GM23338 (cell line): ENCODE data around the gene PTPRR. TPM values are rescaled to one million over a fixed set of nuclear protein-coding genes. Genes with fewer than 3 reads are reported as not detected.

ENCODE experiments used
- ATAC-seq: fragments of 200-7000 bp; cut with Tn5 transposase; 3 replicates; pipeline ENCODE4 v1.9.1; 2020
- DNase-seq: peaks from one replicate; pipeline ENCODE4 v3.0.0-alpha.2; 2015; ENCODE audit warnings: low spot score
- H2AFZ ChIP-seq: fragments of 200-600 bp; sonication (generic); 2 replicates; pipeline ENCODE4 v1.8.0; 2016; ENCODE audit warnings: antibody characterized with exemption, mild to moderate bottlenecking, moderate library complexity
- H3F3A ChIP-seq: fragments of 200-600 bp; sonication (generic); replicated peaks from 2 replicates; pipeline ENCODE4 v1.8.0; 2017; ENCODE audit warnings: antibody characterized with exemption, mixed run types, low read depth
- H3K27ac ChIP-seq: fragments of 200-600 bp; sonication (generic); 2 replicates; pipeline ENCODE4 v1.6.1; 2016; ENCODE audit warnings: low read depth
- H3K27me3 ChIP-seq: fragments of 200-600 bp; sonication (generic); 2 replicates; pipeline ENCODE4 v1.8.0; 2016; ENCODE audit warnings: mild to moderate bottlenecking, mixed run types, moderate library complexity; ENCODE audit not compliant: insufficient read depth
- H3K36me3 ChIP-seq: fragments of 200-600 bp; sonication (generic); 2 replicates; pipeline ENCODE4 v1.8.0; 2016; ENCODE audit warnings: mild to moderate bottlenecking; ENCODE audit not compliant: insufficient read depth
- H3K4me1 ChIP-seq: fragments of 200-600 bp; sonication (generic); 2 replicates; pipeline ENCODE4 v1.8.0; 2016; ENCODE audit warnings: mild to moderate bottlenecking, moderate library complexity; ENCODE audit not compliant: insufficient read depth
- H3K4me2 ChIP-seq: fragments of 200-600 bp; sonication (generic); 2 replicates; pipeline ENCODE4 v1.7.1; 2017; ENCODE audit warnings: mixed run types
- H3K4me3 ChIP-seq: fragments of 200-600 bp; sonication (generic); 2 replicates; pipeline ENCODE4 v1.6.1; 2016; ENCODE audit warnings: mixed run types
- H3K79me2 ChIP-seq: fragments of 200-600 bp; sonication (generic); replicated peaks from 2 replicates; pipeline ENCODE4 v1.8.0; 2017; ENCODE audit warnings: mild to moderate bottlenecking; ENCODE audit not compliant: insufficient read depth
- H3K9me2 ChIP-seq: fragments of 200-600 bp; sonication (generic); 2 replicates; pipeline ENCODE4 v1.8.0; 2017; ENCODE audit not compliant: insufficient read depth
- H4K20me1 ChIP-seq: fragments of 200-600 bp; sonication (generic); replicated peaks from 2 replicates; pipeline ENCODE4 v1.8.0; 2017; ENCODE audit warnings: mild to moderate bottlenecking; ENCODE audit not compliant: insufficient read depth
- H3K27ac Mint-ChIP-seq: 2 replicates; pipeline ENCODE4 v1.8.0; 2020; ENCODE audit warnings: inconsistent platforms, mild to moderate bottlenecking, moderate library complexity, mixed read lengths
- H3K27me3 Mint-ChIP-seq: 3 replicates; pipeline ENCODE4 v1.8.0; 2022; ENCODE audit warnings: low read depth, mild to moderate bottlenecking, moderate library complexity, mixed read lengths, inconsistent platforms; ENCODE audit not compliant: insufficient read depth, poor library complexity
- H3K36me3 Mint-ChIP-seq: 3 replicates; pipeline ENCODE4 v1.8.0; 2021; ENCODE audit warnings: low read depth, mild to moderate bottlenecking, inconsistent platforms, moderate library complexity, mixed read lengths
- H3K4me1 Mint-ChIP-seq: 3 replicates; pipeline ENCODE4 v1.8.0; 2020; ENCODE audit warnings: mild to moderate bottlenecking, inconsistent platforms, mixed read lengths
- H3K4me3 Mint-ChIP-seq: 3 replicates; pipeline ENCODE4 v1.8.0; 2021; ENCODE audit warnings: moderate library complexity, mild to moderate bottlenecking, inconsistent platforms, mixed read lengths
- H3K9me3 Mint-ChIP-seq: 3 replicates; pipeline ENCODE4 v1.8.0; 2020; ENCODE audit warnings: moderate library complexity, mild to moderate bottlenecking, inconsistent platforms, mixed read lengths
- CREB1 ChIP-seq: fragments of 250-450 bp; sonication (Bioruptor Pico); IDR thresholded peaks from 2 replicates; pipeline ENCODE4 v1.5.0; 2020; ENCODE audit warnings: low read depth, mild to moderate bottlenecking, moderate library complexity
- EZH2 ChIP-seq: fragments of 200-600 bp; sonication (generic); IDR thresholded peaks from one replicate; pipeline ENCODE4 v1.8.0; 2017; ENCODE audit warnings: antibody characterized with exemption, mild to moderate bottlenecking, low read depth; ENCODE audit not compliant: unreplicated experiment
- JUNB ChIP-seq: IDR thresholded peaks from one replicate; pipeline ENCODE4 v1.6.1; 2016; ENCODE audit warnings: antibody characterized with exemption; ENCODE audit not compliant: unreplicated experiment
- NANOG ChIP-seq: IDR thresholded peaks from 2 replicates; pipeline ENCODE4 v1.6.1; 2016; ENCODE audit warnings: antibody characterized with exemption, borderline replicate concordance
- POLR2AphosphoS5 ChIP-seq: IDR thresholded peaks from 2 replicates; pipeline ENCODE4 v1.6.1; 2016; ENCODE audit warnings: antibody characterized with exemption, low read depth
- STAT1 ChIP-seq: IDR thresholded peaks from one replicate; pipeline ENCODE4 v1.6.1; 2016; ENCODE audit warnings: antibody characterized with exemption; ENCODE audit not compliant: unreplicated experiment
- ZNF331 ChIP-seq: fragments of 250-450 bp; sonication (Bioruptor Pico); IDR thresholded peaks from 2 replicates; pipeline ENCODE4 v1.5.0; 2020; ENCODE audit warnings: low read depth, mild to moderate bottlenecking, moderate library complexity
- polyA plus RNA-seq: library from polyadenylated mRNA; unstranded; fragments of >200 nt; fragmentation: Nextera tagmentation; extraction: Ambion mirVana; gene quantifications from 2 replicates; pipeline ENCODE4 v1.2.1, GENCODE V29; 2016
- total RNA-seq: library from RNA; depleted of rRNA; stranded (reverse); fragments of >200 nt; shearing (Covaris generic); gene quantifications from 2 replicates; pipeline ENCODE4 v1.2.3, GENCODE V29; 2014
- TF ChIP-seq, protein P1 (sequence below), 2 experiments: fragments of 200-600 bp in 1 of 2; sonication (generic) in 1 of 2; conservative IDR thresholded peaks; 2 replicates each; pipeline versions ENCODE4 v1.5.1 to v1.6.1; 2016 to 2017; ENCODE audit warnings: antibody characterized with exemption in 2 of 2, low read depth in 2 of 2, mild to moderate bottlenecking in 2 of 2, moderate library complexity in 1 of 2
- TF ChIP-seq, protein P2 (sequence below): IDR thresholded peaks from one replicate; pipeline ENCODE4 v1.6.1; 2018; ENCODE audit warnings: antibody characterized with exemption; ENCODE audit not compliant: unreplicated experiment
- TF ChIP-seq, protein P3 (sequence below): IDR thresholded peaks from 2 replicates; pipeline ENCODE4 v1.6.1; 2016; ENCODE audit warnings: antibody characterized with exemption
- TF ChIP-seq, protein P4 (sequence below): fragments of 250-450 bp; sonication (Bioruptor Pico); IDR thresholded peaks from 2 replicates; pipeline ENCODE4 v1.5.0; 2020; ENCODE audit warnings: mild to moderate bottlenecking, moderate library complexity

The PTPRR gene
- total and polyA plus RNA-seq, 2 experiments from 2014 or later: 0.26 to 0.76 TPM

DNA sequence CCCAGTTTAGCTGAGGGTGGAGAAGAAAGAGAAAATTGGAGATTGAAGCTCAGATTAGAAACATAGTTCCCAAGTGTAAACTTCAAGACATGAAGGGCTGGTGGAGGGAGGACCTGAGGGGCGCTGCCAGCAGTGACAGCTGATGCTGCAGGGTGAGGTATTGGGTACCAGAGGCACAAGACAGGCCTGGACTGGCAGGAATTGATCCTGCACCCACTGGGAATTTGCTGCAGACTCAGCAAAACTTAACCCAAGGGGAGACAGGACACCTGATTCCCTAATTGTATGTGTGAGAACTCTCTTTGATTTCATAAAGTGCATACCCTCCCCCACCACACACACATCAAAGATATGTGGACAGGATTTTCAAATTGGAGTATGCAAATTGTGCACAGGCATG lies 11.6 kb downstream of the PTPRR start:
- TF ChIP-seq, protein P1, sequence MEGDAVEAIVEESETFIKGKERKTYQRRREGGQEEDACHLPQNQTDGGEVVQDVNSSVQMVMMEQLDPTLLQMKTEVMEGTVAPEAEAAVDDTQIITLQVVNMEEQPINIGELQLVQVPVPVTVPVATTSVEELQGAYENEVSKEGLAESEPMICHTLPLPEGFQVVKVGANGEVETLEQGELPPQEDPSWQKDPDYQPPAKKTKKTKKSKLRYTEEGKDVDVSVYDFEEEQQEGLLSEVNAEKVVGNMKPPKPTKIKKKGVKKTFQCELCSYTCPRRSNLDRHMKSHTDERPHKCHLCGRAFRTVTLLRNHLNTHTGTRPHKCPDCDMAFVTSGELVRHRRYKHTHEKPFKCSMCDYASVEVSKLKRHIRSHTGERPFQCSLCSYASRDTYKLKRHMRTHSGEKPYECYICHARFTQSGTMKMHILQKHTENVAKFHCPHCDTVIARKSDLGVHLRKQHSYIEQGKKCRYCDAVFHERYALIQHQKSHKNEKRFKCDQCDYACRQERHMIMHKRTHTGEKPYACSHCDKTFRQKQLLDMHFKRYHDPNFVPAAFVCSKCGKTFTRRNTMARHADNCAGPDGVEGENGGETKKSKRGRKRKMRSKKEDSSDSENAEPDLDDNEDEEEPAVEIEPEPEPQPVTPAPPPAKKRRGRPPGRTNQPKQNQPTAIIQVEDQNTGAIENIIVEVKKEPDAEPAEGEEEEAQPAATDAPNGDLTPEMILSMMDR (conservative IDR thresholded peaks at IDR 0.05; ENCODE audit: low read depth in 2 of 2): no peak
- TF ChIP-seq, protein P2, sequence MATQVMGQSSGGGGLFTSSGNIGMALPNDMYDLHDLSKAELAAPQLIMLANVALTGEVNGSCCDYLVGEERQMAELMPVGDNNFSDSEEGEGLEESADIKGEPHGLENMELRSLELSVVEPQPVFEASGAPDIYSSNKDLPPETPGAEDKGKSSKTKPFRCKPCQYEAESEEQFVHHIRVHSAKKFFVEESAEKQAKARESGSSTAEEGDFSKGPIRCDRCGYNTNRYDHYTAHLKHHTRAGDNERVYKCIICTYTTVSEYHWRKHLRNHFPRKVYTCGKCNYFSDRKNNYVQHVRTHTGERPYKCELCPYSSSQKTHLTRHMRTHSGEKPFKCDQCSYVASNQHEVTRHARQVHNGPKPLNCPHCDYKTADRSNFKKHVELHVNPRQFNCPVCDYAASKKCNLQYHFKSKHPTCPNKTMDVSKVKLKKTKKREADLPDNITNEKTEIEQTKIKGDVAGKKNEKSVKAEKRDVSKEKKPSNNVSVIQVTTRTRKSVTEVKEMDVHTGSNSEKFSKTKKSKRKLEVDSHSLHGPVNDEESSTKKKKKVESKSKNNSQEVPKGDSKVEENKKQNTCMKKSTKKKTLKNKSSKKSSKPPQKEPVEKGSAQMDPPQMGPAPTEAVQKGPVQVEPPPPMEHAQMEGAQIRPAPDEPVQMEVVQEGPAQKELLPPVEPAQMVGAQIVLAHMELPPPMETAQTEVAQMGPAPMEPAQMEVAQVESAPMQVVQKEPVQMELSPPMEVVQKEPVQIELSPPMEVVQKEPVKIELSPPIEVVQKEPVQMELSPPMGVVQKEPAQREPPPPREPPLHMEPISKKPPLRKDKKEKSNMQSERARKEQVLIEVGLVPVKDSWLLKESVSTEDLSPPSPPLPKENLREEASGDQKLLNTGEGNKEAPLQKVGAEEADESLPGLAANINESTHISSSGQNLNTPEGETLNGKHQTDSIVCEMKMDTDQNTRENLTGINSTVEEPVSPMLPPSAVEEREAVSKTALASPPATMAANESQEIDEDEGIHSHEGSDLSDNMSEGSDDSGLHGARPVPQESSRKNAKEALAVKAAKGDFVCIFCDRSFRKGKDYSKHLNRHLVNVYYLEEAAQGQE: no peak
- no peak for TF ChIP-seq JUNB
- TF ChIP-seq EZH2: no peak
- TF ChIP-seq ZNF331 (CRISPR knock-in tag): no peak
- TF ChIP-seq, protein P3, sequence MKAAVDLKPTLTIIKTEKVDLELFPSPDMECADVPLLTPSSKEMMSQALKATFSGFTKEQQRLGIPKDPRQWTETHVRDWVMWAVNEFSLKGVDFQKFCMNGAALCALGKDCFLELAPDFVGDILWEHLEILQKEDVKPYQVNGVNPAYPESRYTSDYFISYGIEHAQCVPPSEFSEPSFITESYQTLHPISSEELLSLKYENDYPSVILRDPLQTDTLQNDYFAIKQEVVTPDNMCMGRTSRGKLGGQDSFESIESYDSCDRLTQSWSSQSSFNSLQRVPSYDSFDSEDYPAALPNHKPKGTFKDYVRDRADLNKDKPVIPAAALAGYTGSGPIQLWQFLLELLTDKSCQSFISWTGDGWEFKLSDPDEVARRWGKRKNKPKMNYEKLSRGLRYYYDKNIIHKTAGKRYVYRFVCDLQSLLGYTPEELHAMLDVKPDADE: no peak
- TF ChIP-seq, protein P4, sequence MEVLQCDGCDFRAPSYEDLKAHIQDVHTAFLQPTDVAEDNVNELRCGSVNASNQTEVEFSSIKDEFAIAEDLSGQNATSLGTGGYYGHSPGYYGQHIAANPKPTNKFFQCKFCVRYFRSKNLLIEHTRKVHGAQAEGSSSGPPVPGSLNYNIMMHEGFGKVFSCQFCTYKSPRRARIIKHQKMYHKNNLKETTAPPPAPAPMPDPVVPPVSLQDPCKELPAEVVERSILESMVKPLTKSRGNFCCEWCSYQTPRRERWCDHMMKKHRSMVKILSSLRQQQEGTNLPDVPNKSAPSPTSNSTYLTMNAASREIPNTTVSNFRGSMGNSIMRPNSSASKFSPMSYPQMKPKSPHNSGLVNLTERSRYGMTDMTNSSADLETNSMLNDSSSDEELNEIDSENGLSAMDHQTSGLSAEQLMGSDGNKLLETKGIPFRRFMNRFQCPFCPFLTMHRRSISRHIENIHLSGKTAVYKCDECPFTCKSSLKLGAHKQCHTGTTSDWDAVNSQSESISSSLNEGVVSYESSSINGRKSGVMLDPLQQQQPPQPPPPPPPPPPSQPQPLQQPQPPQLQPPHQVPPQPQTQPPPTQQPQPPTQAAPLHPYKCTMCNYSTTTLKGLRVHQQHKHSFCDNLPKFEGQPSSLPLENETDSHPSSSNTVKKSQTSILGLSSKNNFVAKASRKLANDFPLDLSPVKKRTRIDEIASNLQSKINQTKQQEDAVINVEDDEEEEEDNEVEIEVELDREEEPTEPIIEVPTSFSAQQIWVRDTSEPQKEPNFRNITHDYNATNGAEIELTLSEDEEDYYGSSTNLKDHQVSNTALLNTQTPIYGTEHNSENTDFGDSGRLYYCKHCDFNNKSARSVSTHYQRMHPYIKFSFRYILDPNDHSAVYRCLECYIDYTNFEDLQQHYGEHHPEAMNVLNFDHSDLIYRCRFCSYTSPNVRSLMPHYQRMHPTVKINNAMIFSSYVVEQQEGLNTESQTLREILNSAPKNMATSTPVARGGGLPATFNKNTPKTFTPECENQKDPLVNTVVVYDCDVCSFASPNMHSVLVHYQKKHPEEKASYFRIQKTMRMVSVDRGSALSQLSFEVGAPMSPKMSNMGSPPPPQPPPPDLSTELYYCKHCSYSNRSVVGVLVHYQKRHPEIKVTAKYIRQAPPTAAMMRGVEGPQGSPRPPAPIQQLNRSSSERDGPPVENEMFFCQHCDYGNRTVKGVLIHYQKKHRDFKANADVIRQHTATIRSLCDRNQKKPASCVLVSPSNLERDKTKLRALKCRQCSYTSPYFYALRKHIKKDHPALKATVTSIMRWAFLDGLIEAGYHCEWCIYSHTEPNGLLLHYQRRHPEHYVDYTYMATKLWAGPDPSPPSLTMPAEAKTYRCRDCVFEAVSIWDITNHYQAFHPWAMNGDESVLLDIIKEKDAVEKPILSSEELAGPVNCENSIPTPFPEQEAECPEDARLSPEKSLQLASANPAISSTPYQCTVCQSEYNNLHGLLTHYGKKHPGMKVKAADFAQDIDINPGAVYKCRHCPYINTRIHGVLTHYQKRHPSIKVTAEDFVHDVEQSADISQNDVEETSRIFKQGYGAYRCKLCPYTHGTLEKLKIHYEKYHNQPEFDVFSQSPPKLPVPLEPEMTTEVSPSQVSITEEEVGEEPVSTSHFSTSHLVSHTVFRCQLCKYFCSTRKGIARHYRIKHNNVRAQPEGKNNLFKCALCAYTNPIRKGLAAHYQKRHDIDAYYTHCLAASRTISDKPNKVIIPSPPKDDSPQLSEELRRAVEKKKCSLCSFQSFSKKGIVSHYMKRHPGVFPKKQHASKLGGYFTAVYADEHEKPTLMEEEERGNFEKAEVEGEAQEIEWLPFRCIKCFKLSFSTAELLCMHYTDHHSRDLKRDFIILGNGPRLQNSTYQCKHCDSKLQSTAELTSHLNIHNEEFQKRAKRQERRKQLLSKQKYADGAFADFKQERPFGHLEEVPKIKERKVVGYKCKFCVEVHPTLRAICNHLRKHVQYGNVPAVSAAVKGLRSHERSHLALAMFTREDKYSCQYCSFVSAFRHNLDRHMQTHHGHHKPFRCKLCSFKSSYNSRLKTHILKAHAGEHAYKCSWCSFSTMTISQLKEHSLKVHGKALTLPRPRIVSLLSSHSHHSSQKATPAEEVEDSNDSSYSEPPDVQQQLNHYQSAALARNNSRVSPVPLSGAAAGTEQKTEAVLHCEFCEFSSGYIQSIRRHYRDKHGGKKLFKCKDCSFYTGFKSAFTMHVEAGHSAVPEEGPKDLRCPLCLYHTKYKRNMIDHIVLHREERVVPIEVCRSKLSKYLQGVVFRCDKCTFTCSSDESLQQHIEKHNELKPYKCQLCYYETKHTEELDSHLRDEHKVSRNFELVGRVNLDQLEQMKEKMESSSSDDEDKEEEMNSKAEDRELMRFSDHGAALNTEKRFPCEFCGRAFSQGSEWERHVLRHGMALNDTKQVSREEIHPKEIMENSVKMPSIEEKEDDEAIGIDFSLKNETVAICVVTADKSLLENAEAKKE: no peak
- TF ChIP-seq CREB1 (CRISPR knock-in tag): no peak
- TF ChIP-seq STAT1: no peak
- no peak for TF ChIP-seq NANOG
- no peak for TF ChIP-seq POLR2AphosphoS5
- no peaks in the 10 kb centered on the region for H3K79me2 ChIP-seq
- H4K20me1 ChIP-seq: no peaks in the 10 kb centered on the region
- H3K4me1 ChIP-seq: peaks cover 11% of the 10 kb centered on the region; the same call in 1 of the 2 replicates
- Mint-ChIP-seq H3K9me3 (no peaks in the 10 kb centered on the region), H3K4me1 (peaks cover 20% of the 10 kb centered on the region), H3K27ac (no peak overlapping the region), H3K36me3 (no peaks in the 10 kb centered on the region), H3K4me3 (no peak overlapping the region), H3K27me3 (no peaks in the 10 kb centered on the region)
- H2AFZ ChIP-seq: no peak overlapping the region
- no peaks in the 10 kb centered on the region for H3K27me3 ChIP-seq
- no peak overlapping the region for H3K4me2 ChIP-seq
- no peaks in the 10 kb centered on the region for H3K36me3 ChIP-seq
- no peaks in the 10 kb centered on the region for H3K9me2 ChIP-seq
- no peaks in the 10 kb centered on the region for H3F3A ChIP-seq
- ATAC-seq (no peak), DNase-seq (no peak)
- no peak overlapping the region for H3K27ac ChIP-seq
- H3K4me3 ChIP-seq: no peak overlapping the region
